OCI-LY1 (cell line): Measurements from ENCODE around the gene KCTD19.

Experiments used
- H2AFZ ChIP-seq: fragments of 200-600 bp; sonication (generic), shearing (Covaris generic); 2 replicates; pipeline ENCODE4 v1.6.0; 2014; ENCODE audit warnings: antibody characterized with exemption, mild to moderate bottlenecking, low read length
- H3F3A ChIP-seq: fragments of 200-600 bp; sonication (generic), shearing (Covaris generic); 2 replicates; pipeline ENCODE4 v1.6.0; 2014; ENCODE audit warnings: mild to moderate bottlenecking, antibody characterized with exemption, low read length, moderate library complexity; ENCODE audit not compliant: insufficient read depth
- H3K27ac ChIP-seq: fragments of 200-600 bp; sonication (generic); 2 replicates; pipeline ENCODE4 v1.5.1; 2014; ENCODE audit warnings: low read length, mixed run types, mild to moderate bottlenecking, low read depth; ENCODE audit not compliant: poor library complexity, severe bottlenecking
- H3K27me3 ChIP-seq: fragments of 200-600 bp; sonication (generic); 2 replicates; pipeline ENCODE4 v1.6.0; 2014; ENCODE audit warnings: antibody characterized with exemption, mild to moderate bottlenecking, low read length, moderate library complexity; ENCODE audit not compliant: insufficient read depth
- H3K36me3 ChIP-seq: fragments of 200-600 bp; sonication (generic); 2 replicates; pipeline ENCODE4 v1.6.1; 2014; ENCODE audit warnings: mild to moderate bottlenecking, antibody characterized with exemption, low read length, moderate library complexity, mixed read lengths; ENCODE audit not compliant: insufficient read depth
- H3K4me1 ChIP-seq: fragments of 200-600 bp; sonication (generic); 2 replicates; pipeline ENCODE4 v1.5.1; 2014; ENCODE audit warnings: mild to moderate bottlenecking, low read length, moderate library complexity; ENCODE audit not compliant: insufficient read depth, severe bottlenecking
- H3K4me2 ChIP-seq: fragments of 200-600 bp; sonication (generic), shearing (Covaris generic); 2 replicates; pipeline ENCODE4 v1.6.1; 2014; ENCODE audit warnings: low read length
- H3K4me3 ChIP-seq: fragments of 200-600 bp; sonication (generic); 2 replicates; pipeline ENCODE4 v1.5.1; 2014; ENCODE audit warnings: low read length, low read depth, mild to moderate bottlenecking, mixed read lengths; ENCODE audit not compliant: poor library complexity, severe bottlenecking
- H3K79me2 ChIP-seq: fragments of 200-600 bp; shearing (Covaris generic); 2 replicates; pipeline ENCODE4 v1.6.1; 2016; ENCODE audit warnings: mixed run types, low read length, mixed read lengths; ENCODE audit not compliant: insufficient read depth
- H3K9ac ChIP-seq: fragments of 200-600 bp; sonication (generic), shearing (Covaris generic); 2 replicates; pipeline ENCODE4 v1.6.1; 2014; ENCODE audit warnings: mild to moderate bottlenecking, low read length, mixed read lengths
- H3K9me2 ChIP-seq: fragments of 200-600 bp; sonication (generic), shearing (Covaris generic); 2 replicates; pipeline ENCODE4 v1.6.1; 2014; ENCODE audit warnings: low read depth, mild to moderate bottlenecking, low read length, mixed read lengths
- H3K9me3 ChIP-seq: fragments of 200-600 bp; shearing (Covaris generic); 2 replicates; pipeline ENCODE4 v1.6.1; 2014; ENCODE audit warnings: low read length, mixed read lengths
- H4K20me1 ChIP-seq: fragments of 200-600 bp; sonication (generic), shearing (Covaris generic); 2 replicates; pipeline ENCODE4 v1.6.0; 2016; ENCODE audit warnings: mild to moderate bottlenecking, low read length; ENCODE audit not compliant: insufficient read depth
- CTCF ChIP-seq: fragments of 200-600 bp; sonication (generic), shearing (Covaris generic); IDR thresholded peaks from 2 replicates; pipeline ENCODE4 v1.5.1; 2017; ENCODE audit warnings: mild to moderate bottlenecking, antibody characterized with exemption, low read length, moderate library complexity, mixed read lengths
- EZH2 ChIP-seq: fragments of 200-600 bp; sonication (generic), shearing (Covaris generic); IDR thresholded peaks from 2 replicates; pipeline ENCODE4 v1.8.0; 2017; ENCODE audit warnings: borderline replicate concordance, mixed run types, mild to moderate bottlenecking, antibody characterized with exemption, low read length, moderate library complexity, mixed read lengths

KCTD19 gene

GRCh38 chr16:67248401-67249177 lies 78.0 kb downstream of the KCTD19 start, which contains the start of gene SLC9A5:
Gene SLC9A5 (plus strand): TSS chr16:67248979. CDS start chr16:67249015, 36 bp downstream.
- H3K4me2 ChIP-seq: peak within 1 kb of the TSS; percentile 98
- H3K36me3 ChIP-seq: no peaks in the 10 kb centered on the region
- no peaks in the 10 kb centered on the region for H3K79me2 ChIP-seq
- H3F3A ChIP-seq: no peaks in the 10 kb centered on the region
- no peaks in the 10 kb centered on the region for H3K9me2 ChIP-seq
- no peak within 1 kb of the TSS for H2AFZ ChIP-seq
- H4K20me1 ChIP-seq: no peaks in the 10 kb centered on the region
- peak within 1 kb of the TSS; percentile 76 for H3K4me3 ChIP-seq
- no peak within 1 kb of the TSS for H3K27ac ChIP-seq
- peaks cover 36% of the 10 kb centered on the region for H3K4me1 ChIP-seq
- TF ChIP-seq EZH2 (no peak), CTCF (no peak)
- H3K9me3 ChIP-seq: no peaks in the 10 kb centered on the region
- no peaks in the 10 kb centered on the region for H3K27me3 ChIP-seq
- peak within 1 kb of the TSS; percentile 45; the same call in 1 of the 2 replicates for H3K9ac ChIP-seq

- Histone ChIP-seq H3K4me3 (peak overlapping the region; percentile 76), H3K9ac (peak overlapping the region; percentile 45; the same call in 1 of the 2 replicates)
- no peak for TF ChIP-seq EZH2
Measured at GRCh38 chr16:67248073-67248400, 78.5 kb downstream of the KCTD19 start.

DNA sequence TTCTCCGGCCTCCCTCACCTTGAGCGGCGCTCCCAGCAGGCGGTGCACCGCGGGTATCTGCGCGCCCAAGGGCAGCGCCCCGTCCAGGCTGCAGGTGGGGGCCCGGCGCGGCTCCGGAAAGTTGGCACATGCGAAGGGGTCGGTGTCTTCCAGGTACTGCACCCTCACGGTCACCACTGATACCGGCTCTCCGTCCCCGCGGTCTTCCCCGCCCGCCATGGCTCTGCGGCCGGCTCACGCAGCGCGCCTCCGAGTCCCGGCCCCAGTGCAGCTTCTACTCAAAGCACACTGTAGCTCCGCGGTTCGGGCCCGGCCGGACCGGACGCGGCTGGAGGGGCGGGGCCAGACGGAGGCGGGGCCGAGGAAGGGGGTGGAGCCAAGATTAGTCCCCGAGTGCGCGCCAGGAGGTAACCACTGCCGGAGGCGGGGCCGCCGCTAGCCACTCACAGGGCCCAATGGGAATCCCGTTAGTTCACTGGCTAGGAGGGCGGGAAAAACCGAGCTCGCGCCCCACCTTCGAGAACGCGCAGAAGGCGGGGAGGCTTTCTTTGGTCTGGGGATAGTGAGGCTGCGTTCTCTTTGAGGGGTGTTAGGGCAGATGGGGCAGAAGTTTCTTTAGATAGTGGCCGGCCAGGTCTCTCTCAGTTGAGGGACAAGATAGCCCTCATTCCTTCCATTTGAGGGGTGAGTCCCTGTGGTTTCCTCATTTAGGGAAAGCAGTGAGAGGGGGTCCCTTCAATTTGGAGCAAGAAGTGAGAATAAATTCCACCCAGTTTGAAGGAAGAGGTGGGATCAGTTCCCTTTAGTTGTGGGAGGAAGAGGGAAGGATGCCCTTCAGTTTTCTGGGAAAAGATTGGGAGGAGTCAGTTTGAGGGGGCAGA lies 79.1 kb downstream of the KCTD19 start, which contains the start of gene FHOD1:
TSS of gene FHOD1 (minus strand) at position 290 of the 881 bp plus-strand sequence. CDS start at position 219, 71 bp downstream.
- TF ChIP-seq EZH2 (no peak), CTCF (no peak)
- H3K27me3 ChIP-seq: no peaks in the 10 kb centered on the region
- no peaks in the 10 kb centered on the region for H3K9me3 ChIP-seq
- H3K27ac ChIP-seq: peak within 1 kb of the TSS; percentile 1
- H2AFZ ChIP-seq: no peak within 1 kb of the TSS
- no peaks in the 10 kb centered on the region for H3K79me2 ChIP-seq
- peak within 1 kb of the TSS; percentile 66 for H3K9ac ChIP-seq
- H3K36me3 ChIP-seq: no peaks in the 10 kb centered on the region
- peak within 1 kb of the TSS; percentile 98 for H3K4me2 ChIP-seq
- no peaks in the 10 kb centered on the region for H4K20me1 ChIP-seq
- H3K4me3 ChIP-seq: peak within 1 kb of the TSS; percentile 76
- peaks cover 36% of the 10 kb centered on the region for H3K4me1 ChIP-seq
- no peaks in the 10 kb centered on the region for H3F3A ChIP-seq
- H3K9me2 ChIP-seq: no peaks in the 10 kb centered on the region

More at GRCh38 chr16:67248073-67248400, 78.5 kb downstream of the KCTD19 start:
- Histone ChIP-seq H3K4me2 (peak overlapping the region; percentile 98), H3K4me1 (peaks cover 36% of the 10 kb centered on the region), H3K27ac (no peak overlapping the region), H3K79me2 (no peaks in the 10 kb centered on the region), H3F3A (no peaks in the 10 kb centered on the region), H2AFZ (no peak overlapping the region), H3K36me3 (no peaks in the 10 kb centered on the region), H3K27me3 (no peaks in the 10 kb centered on the region), H3K9me3 (no peaks in the 10 kb centered on the region), H3K9me2 (no peaks in the 10 kb centered on the region), H4K20me1 (no peaks in the 10 kb centered on the region)
